ENCODE measurements around the gene BICDL2. TPM values are rescaled to one million over a fixed set of nuclear protein-coding genes. Genes with fewer than 3 reads are reported as not detected.

The BICDL2 gene
- total and polyA plus RNA-seq, 9 of the 15 experiments (the other 6 are each of a cell fraction or from before 2014, with no cell fraction given) = 0.09 to 0.28 (median 0.09) TPM; not detected in 6

DNA sequence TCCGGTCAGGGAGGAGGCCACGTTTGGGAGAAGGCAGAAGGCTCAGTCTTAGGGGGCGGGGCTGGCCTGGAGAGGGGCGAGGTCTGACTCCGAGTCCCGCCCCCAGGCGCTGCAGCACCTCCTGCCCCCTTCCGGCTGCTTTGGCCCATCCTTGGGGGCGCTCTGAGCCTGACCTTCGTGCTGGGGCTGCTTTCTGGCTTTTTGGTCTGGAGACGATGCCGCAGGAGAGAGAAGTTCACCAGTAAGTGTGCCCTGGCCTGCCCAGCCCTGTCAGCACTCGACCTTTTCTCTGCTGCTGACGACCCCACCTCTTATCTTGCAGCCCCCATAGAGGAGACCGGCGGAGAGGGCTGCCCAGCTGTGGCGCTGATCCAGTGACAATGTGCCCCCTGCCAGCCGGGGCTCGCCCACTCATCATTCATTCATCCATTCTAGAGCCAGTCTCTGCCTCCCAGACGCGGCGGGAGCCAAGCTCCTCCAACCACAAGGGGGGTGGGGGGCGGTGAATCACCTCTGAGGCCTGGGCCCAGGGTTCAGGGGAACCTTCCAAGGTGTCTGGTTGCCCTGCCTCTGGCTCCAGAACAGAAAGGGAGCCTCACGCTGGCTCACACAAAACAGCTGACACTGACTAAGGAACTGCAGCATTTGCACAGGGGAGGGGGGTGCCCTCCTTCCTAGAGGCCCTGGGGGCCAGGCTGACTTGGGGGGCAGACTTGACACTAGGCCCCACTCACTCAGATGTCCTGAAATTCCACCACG lies 15.1 kb downstream of the BICDL2 start (continued):
- TF ChIP-seq RCOR1 (IDR thresholded peaks at IDR 0.05; ENCODE audit: borderline replicate concordance in 1 of 2, low read depth in 2 of 2, low read length in 2 of 2) = no peak
- TF ChIP-seq TCF7 (IDR thresholded peaks at IDR 0.05; ENCODE audit: borderline replicate concordance) = no peak
- TF ChIP-seq NFIX (CRISPR knock-in tag; IDR thresholded peaks at IDR 0.05; ENCODE audit: low read depth) = no peak
- TF ChIP-seq ZFP91 (CRISPR knock-in tag; IDR thresholded peaks at IDR 0.05) = no peak
- no peak for TF ChIP-seq ATF4 (CRISPR knock-in tag; IDR thresholded peaks at IDR 0.05)
- TF ChIP-seq, protein P1, sequence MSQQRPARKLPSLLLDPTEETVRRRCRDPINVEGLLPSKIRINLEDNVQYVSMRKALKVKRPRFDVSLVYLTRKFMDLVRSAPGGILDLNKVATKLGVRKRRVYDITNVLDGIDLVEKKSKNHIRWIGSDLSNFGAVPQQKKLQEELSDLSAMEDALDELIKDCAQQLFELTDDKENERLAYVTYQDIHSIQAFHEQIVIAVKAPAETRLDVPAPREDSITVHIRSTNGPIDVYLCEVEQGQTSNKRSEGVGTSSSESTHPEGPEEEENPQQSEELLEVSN (IDR thresholded peaks at IDR 0.05; ENCODE audit: borderline replicate concordance in 1 of 2, extremely low read depth in 1 of 2, insufficient read depth in 1 of 2, insufficient read length in 1 of 2, low read depth in 1 of 2, low read length in 1 of 2, poor library complexity in 1 of 2, severe bottlenecking in 1 of 2) = no peak
- TF ChIP-seq MTF1 (CRISPR knock-in tag; IDR thresholded peaks at IDR 0.05; ENCODE audit: borderline replicate concordance) = 0 out of 2 replicates have a peak, but pooled peaks have one; percentile 44
- TF ChIP-seq CHD1 (IDR thresholded peaks at IDR 0.05; ENCODE audit: low read length) = peak; percentile 46
- TF ChIP-seq, protein P2, sequence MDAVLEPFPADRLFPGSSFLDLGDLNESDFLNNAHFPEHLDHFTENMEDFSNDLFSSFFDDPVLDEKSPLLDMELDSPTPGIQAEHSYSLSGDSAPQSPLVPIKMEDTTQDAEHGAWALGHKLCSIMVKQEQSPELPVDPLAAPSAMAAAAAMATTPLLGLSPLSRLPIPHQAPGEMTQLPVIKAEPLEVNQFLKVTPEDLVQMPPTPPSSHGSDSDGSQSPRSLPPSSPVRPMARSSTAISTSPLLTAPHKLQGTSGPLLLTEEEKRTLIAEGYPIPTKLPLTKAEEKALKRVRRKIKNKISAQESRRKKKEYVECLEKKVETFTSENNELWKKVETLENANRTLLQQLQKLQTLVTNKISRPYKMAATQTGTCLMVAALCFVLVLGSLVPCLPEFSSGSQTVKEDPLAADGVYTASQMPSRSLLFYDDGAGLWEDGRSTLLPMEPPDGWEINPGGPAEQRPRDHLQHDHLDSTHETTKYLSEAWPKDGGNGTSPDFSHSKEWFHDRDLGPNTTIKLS (IDR thresholded peaks at IDR 0.05; ENCODE audit: borderline replicate concordance, low read depth) = no peak
- no peak for TF ChIP-seq ZNF146 (CRISPR knock-in tag; IDR thresholded peaks at IDR 0.05; ENCODE audit: unreplicated experiment)
- no peak for TF ChIP-seq FUS (optimal IDR thresholded peaks at IDR 0.05; ENCODE audit: low read depth, low read length)
- no peak for TF ChIP-seq TAL1 (IDR thresholded peaks at IDR 0.05)
- peak; percentile 63 for TF ChIP-seq DACH1 (IDR thresholded peaks at IDR 0.05; ENCODE audit: partially characterized antibody)
- TF ChIP-seq EZH2 (IDR thresholded peaks at IDR 0.05; ENCODE audit: borderline replicate concordance, low read depth, low read length) = no peak
- 0 out of 2 replicates have a peak, but pooled peaks have one; percentile 10 for TF ChIP-seq THAP12 (CRISPR knock-in tag; IDR thresholded peaks at IDR 0.05)
- TF ChIP-seq ZBTB1 (CRISPR knock-in tag; IDR thresholded peaks at IDR 0.05; ENCODE audit: borderline replicate concordance, low read depth) = no peak
- no peak for TF ChIP-seq SMAD3 (CRISPR knock-in tag; conservative IDR thresholded peaks at IDR 0.05)

All from K562 (cell line).